Measurements from ENCODE around the gene RABAC1.

The RABAC1 gene

GRCh38 chr19:41988947-41989346 lies 29.8 kb upstream of the RABAC1 start:
- DNase-seq = no peak

DNA sequence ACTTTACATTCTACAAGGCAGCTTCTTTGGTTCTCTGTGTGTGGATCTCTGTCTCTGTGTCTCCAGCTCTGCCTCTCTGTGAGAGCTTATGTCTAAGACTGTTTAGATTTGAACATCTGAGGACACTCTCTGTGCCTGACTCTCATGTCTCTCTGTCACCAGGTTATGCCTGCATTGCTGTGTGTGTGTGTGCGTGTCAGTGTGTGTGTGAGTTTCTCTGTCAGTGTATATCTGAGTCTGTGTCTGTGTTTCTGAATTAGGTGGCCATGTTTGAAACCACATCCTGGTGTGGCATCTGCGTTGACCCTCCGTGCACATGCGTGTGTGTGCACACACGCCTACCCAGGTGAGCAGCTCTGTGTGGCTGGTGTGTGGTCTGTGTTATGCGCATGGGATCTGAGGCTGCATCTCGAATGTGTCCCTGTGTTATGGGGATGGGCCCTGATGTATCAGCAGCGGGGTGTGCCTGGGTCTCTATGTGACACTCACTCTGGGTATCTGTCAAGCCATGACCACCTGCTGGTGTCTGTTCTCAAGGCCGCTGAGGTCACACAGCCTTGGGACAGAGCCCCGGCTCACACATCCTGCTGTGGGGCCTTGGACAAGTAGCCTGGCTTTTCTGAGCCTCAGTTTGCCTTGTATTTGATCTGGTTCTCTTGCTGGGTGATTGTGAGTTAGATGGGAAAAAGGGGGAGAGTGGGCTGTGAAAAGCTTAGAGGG lies 28.2 kb upstream of the RABAC1 start:
- DNase-seq = no peak

- DNase-seq = no peak
These were observed 25.8 kb upstream of the RABAC1 start for GRCh38 chr19:41984961-41985360.

GRCh38 chr19:41981724-41982123 lies 22.6 kb upstream of the RABAC1 start:
- no peak for DNase-seq

- DNase-seq = no peak
These were observed 19.3 kb upstream of the RABAC1 start for GRCh38 chr19:41978470-41978869.

GRCh38 chr19:41977916-41978315 lies 18.8 kb upstream of the RABAC1 start:
- DNase-seq = no peak

DNA sequence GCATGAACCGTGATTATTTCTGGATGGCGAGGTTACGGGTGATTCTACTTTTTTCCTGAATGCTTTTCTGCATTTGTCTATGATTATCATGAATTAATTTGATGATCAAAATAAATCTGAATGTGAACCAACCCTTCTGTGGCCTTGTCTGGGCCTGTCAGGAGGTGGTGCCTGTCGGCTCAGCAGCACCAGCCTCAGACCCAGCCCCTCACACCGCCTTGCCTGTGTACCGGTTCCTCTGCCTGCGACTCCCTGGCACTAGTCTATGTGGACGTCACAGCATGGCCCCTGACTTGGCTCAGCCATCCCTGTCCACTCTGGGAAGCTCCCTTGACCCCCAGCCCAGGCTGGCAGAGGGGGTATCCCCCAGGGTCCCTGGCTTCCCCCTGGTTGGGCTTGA lies 15.5 kb upstream of the RABAC1 start:
- no peak for DNase-seq

- no peak for DNase-seq
These were observed 12.2 kb upstream of the RABAC1 start for GRCh38 chr19:41971363-41971762.

GRCh38 chr19:41969772-41970458 lies 10.8 kb upstream of the RABAC1 start:
- no peak for DNase-seq

GRCh38 chr19:41968751-41969595 lies 9.9 kb upstream of the RABAC1 start:
- no peak for DNase-seq

DNA sequence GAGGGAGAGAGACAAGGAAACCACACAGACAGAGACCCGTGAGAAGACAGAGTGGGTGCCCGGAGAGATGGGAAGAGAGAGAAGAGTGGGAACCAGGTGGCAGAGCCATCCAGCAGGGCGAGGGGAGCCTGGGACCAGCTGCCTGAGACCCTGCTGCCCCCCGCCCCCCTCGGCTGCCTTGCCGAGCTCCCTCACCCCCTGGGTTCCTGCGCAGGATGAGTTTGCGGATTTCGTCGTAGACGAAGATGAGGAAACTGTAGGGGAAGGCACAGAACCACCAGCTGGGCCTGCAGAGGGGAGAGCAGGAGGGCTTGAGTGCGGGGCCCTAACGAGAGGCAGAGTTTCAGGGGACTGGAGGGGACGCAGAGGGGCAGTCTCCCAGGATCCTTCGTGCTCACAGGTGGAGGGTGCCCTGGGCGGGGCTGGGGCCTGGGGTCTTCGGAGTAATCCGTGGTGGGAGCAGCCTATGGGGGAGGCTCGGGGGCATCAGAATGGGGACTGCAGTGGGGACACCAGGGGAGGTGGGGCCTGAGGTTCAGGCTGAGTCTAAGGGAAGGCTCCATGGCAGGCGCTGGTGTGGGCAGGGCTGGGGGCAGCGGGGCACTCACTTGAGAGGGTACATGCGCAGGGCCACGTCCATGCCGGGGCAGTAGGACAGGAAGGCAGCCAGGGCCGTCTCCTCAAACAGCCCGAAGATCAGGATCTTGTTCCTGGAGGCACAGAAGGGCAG lies 8.1 kb upstream of the RABAC1 start:
- no peak for DNase-seq

DNA sequence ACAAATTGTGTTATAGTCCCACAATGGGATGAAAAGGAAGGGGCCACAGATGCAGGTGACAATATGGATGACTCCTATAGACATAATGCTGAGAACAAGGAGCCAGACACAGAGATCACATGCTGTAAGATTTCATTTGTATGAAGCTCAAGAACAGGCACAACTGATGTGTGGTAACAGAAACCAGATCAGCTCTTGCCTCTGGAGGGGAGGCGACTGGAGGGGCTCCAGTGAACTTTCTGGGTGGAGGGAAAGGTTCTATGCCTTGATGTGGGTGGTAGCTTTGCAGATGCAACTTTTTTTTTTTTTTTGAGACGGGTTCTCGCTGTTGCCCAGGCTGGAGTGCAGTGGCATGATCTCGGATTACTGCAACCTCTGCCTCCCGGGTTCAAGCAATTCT lies 6.0 kb upstream of the RABAC1 start:
- no peak for DNase-seq

DNA sequence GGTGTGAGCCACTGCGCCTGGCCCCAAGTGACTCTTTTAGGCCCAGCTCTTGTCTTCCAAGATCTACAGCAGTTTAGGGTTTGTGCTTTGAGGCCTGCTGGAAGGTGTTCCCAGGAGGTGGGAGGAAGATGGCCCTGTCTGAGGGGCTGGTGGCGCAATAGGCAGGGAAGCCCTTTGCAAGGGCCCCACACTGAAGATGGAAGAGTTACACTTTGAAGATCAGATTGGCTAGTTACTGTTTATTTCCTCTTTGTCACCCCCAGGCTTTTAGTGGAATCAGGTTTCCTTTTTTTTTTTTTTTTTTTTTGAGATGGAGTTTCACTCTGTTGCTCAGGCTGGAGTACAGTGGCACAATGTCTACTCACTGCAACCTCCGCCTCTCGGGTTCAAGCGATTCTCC lies 1.9 kb upstream of the RABAC1 start:
- no peak for DNase-seq

DNA sequence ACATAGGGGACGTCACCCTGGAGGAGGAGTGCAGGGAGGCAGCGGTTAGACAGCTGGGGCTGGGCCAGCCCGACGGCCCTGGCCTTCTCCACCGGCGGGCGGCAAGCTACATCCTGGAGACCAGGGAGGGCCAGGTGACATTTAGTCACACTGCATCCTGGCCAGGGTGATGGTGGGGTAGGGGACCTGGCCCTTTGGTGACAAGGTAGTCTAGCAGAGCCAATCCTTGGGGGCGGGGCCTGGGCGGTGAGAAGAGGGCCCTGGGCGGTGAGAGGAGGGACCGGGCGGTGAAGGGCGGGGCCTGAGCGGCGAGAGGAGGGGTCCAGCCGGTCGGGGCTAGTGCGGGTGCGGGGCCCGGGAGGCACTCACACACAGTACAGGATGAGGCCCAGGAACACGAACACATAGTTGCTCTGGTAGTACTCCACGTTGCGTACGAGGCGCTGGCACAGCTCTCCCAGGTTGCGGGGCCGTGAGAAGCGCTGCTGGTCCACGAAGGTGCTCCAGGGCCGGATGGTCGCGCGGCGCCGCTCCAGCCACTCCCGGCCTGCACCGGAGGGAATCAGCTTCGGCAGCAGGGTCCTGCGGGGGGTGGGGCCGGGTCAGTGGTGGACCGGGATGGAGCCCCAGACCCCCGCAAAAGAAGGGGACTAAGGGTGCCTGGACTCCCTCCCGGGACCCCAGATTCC lies 610 bp downstream of the RABAC1 start:
- no peak for DNase-seq

DNA sequence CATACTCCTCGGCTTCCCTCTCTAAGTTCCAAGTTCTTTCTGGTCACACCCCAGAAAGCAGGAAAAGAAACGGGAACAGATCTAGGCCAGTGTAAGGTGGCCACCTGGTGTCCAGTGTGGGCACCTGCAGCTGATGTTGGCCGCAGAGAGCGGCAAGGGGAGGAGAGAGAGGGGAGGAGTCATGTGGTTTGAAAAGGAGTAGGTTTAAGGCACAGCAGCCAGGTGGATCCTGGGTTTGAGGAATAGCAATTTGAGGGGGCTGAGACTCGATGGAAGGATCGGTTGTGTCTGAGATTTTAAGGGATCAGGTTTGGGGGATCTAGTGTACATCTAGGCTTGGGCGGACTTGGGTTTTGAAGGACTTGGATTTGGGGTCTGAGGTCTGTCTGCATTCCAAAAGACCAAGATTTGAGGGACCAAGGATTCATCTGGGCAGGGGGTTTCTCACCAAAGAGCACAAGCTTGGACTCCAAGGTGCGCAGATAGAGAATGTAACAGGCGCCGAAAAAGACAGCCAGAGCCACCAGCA lies 1.2 kb downstream of the RABAC1 start:
- peak; percentile 51 for DNase-seq

DNA sequence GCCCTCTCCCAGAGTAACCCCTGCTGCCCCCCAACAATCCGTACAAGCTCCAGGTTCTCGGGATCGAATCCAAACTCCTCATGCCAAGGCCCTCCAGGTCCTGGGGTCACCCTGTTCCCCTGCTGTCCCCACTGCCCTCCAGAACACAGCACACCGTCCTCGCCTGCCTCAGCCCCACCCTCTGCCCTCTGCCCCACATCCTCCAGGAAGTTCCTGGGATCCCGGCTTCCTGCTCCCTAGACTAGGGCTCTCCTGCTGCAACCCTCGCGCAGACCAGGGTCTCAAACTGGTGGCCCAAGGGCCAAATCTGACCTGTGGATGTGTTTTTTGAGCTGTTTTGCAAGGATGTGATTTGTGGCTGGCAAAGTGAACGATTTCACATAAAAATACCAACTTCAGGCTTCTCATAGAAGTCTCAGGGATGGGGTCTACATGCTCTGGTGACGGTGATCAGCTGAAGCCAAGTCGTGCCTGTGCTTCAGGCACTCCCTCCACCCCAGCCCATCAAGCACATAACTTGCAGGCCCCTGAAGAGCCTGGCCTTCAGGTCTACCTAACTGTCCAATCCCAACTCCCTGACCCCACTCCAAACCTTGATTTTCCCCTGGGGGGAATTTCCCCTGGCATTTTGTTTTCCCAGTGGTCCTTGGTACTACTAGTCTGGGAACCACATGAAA lies 1.8 kb downstream of the RABAC1 start:
- DNase-seq = no peak

DNA sequence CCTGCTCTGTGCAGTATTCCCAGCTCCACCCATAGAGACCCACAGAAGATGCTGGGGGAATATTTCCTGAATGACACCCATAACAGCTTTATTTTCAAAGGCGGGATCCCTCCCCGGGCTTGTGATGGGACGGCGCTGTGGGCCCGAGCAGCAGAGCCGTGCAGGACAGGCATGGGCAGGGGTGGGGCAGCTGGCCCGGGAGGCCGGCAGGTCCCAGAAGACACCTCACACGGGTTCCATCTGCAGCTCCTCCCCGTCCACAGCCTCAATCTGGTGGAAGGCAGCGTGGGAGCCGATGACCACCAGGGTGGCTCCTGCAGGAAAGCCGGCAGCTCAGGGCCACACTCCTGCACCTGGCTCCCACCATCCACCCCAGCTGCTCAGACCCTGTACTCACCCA lies 2.5 kb downstream of the RABAC1 start:
- DNase-seq = no peak

DNA sequence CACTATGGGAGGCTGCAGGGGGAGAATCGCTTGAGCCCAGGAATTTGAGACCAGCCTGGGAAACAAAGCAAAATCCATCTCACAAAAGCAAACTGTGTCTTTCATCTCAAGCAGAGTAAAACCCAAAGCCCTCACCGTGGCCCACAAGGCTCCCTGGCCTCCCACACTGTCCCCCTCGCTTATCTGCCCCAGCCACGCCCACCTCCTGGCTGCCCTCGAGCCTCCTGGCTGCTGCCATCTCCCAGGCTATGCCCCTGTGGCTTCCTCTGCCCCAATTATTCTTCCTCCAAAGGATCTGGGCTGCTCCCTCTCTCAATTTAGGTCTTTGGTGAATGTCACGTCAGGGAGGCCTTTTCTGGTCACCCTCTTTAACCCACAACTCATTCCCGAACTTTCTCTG lies 3.6 kb downstream of the RABAC1 start:
- no peak for DNase-seq

GRCh38 chr19:41951686-41952172 lies 7.4 kb downstream of the RABAC1 start:
- DNase-seq = no peak

GRCh38 chr19:41947091-41947490 lies 12.0 kb downstream of the RABAC1 start:
- no peak for DNase-seq

DNA sequence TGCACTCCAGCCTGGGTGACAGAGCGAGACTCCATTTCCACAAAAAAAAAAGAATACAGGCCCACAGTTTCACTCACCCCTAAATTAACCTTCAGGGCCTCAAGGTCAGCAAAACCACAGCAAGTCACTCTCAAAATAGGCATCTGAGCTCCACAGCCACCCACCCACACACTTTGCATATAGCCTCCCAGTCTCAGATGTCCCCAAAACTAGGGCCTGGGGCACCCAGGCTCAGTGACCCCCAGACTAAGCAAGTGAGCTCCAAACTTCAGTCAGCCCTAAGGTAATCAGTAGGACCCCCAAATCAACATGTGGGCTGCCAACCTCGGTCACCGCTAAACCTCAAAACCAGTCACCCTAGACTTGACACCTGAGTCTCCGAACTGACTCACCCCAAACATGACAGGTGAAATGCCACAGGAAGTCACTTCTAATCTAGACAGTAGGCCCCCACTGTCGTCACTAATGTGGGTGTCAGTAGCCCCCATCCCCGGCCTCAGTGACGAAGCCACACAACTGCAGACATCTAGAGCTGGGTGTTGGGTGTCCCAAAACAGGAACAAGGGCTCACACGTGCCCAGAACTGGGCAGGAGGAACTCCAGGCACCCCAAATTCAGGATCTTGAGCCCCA lies 13.9 kb downstream of the RABAC1 start:
- no peak for DNase-seq
